HEK293T (cell line): Measurements from ENCODE around the gene WFDC5.

ENCODE experiments used
- BHLHE40 ChIP-seq: fragments of 450-650 bp; IDR thresholded peaks from 2 replicates; pipeline ENCODE4 v1.6.1; 2016; ENCODE audit warnings: mild to moderate bottlenecking, moderate library complexity, borderline replicate concordance
- CTBP1 ChIP-seq: fragments of 450-650 bp; IDR thresholded peaks from 2 replicates; pipeline ENCODE4 v1.6.1; 2016; ENCODE audit warnings: borderline replicate concordance
- ELF4 ChIP-seq: fragments of 450-650 bp; IDR thresholded peaks from 2 replicates; pipeline ENCODE4 v1.6.1; 2017; ENCODE audit warnings: antibody characterized with exemption
- FOXA1 ChIP-seq: fragments of 450-650 bp; IDR thresholded peaks from 2 replicates; pipeline ENCODE4 v1.6.1; 2016; ENCODE audit warnings: mild to moderate bottlenecking
- FOXM1 ChIP-seq: fragments of 450-650 bp; IDR thresholded peaks from 2 replicates; pipeline ENCODE4 v1.6.1; 2017; ENCODE audit warnings: mild to moderate bottlenecking, borderline replicate concordance
- HDGF ChIP-seq: fragments of 450-650 bp; IDR thresholded peaks from 2 replicates; pipeline ENCODE4 v1.6.1; 2017; ENCODE audit warnings: antibody characterized with exemption, borderline replicate concordance
- SP1 ChIP-seq: fragments of 450-650 bp; IDR thresholded peaks from 2 replicates; pipeline ENCODE4 v1.6.1; 2017
- SUZ12 ChIP-seq: fragments of 450-650 bp; IDR thresholded peaks from 2 replicates; pipeline ENCODE4 v1.6.1; 2016; ENCODE audit warnings: mild to moderate bottlenecking
- TARDBP ChIP-seq: fragments of 450-650 bp; IDR thresholded peaks from 2 replicates; pipeline ENCODE4 v1.6.1; 2016
- ZNF384 ChIP-seq: fragments of 450-650 bp; IDR thresholded peaks from 2 replicates; pipeline ENCODE4 v1.6.1; 2016
- TF ChIP-seq, protein P1 (sequence below): fragments of 450-650 bp; IDR thresholded peaks from 2 replicates; pipeline ENCODE4 v1.6.1; 2016

DNA sequence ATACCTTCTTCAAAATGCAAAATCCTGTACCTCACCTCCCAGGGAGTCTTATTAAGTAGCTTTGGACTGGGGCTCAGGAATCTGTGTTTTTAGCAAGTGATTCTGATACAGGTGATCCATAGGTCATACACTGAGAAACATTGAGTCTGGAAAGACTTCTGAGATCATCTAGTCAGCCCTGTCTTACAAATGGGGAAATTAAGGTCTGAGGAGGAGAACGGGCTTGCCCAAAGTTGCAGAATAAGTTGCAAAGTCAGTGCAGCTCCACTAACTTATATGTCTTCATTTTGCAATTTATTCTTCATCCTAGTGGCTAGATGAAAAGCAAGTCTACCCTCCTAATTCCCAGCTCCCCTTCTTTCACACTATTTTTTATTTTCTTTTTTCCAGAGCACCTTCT, 42.9 kb downstream of the WFDC5 start:
- no peak for TF ChIP-seq ELF4
- no peak for TF ChIP-seq SP1
- TF ChIP-seq CTBP1, result no peak
- TF ChIP-seq FOXA1, result no peak
- TF ChIP-seq BHLHE40, result no peak
- TF ChIP-seq ZNF384, result no peak
- TF ChIP-seq TARDBP, result no peak
- no peak for TF ChIP-seq FOXM1
- TF ChIP-seq, protein P1, sequence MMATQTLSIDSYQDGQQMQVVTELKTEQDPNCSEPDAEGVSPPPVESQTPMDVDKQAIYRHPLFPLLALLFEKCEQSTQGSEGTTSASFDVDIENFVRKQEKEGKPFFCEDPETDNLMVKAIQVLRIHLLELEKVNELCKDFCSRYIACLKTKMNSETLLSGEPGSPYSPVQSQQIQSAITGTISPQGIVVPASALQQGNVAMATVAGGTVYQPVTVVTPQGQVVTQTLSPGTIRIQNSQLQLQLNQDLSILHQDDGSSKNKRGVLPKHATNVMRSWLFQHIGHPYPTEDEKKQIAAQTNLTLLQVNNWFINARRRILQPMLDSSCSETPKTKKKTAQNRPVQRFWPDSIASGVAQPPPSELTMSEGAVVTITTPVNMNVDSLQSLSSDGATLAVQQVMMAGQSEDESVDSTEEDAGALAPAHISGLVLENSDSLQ, result no peak
- no peak for TF ChIP-seq SUZ12
- TF ChIP-seq HDGF, result no peak
